Measurements from ENCODE around the gene IRF2BPL. TPM values are rescaled to one million over a fixed set of nuclear protein-coding genes. Genes with fewer than 3 reads are reported as not detected.

IRF2BPL gene
- total and polyA plus RNA-seq, 9 donors: 16.8 to 30.4 (median 23.7) TPM

DNA sequence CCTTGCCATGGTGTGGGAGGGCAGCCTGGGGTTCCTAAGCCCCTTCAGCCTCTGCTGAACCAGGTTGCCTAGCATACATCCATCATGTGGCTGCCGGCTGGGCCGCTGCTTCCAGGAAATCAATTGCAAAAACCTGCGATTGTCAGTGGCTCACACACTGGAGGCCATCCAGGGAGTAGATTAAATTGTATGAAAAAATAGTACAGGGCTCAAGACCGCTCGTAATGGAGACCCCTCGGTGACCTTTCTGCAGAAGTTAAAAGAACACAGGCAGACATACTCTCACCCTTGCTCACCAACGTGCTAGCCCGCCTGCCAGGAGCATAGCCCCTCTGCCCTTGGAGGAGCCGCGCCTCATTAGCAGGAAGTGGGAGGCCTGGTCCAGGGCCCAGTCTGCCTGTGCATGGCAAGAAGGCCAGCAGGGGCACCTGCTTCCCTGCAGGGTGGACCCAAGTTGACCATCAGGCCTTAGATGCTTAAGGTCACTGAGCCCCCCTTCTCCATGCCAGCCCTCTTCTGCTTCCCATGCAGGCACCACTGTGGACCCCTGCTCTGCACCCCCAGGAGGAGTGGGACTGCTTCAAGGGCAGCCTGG, 38.2 kb upstream of the IRF2BPL start:
- peaks cover 43% of the 10 kb centered on the region for H3K4me1 ChIP-seq (ENCODE audit: control insufficient read depth, insufficient read depth, low read length)
- H3K9me3 ChIP-seq (replicated peaks; ENCODE audit: control insufficient read depth, low read depth, low read length): no peaks in the 10 kb centered on the region
- H3K27me3 ChIP-seq (ENCODE audit: control insufficient read depth, insufficient read depth, low read length): no peaks in the 10 kb centered on the region
- peak; percentile 56 for DNase-seq
- H3K4me3 ChIP-seq (ENCODE audit: low read length): no peak overlapping the region
- whole genome bisulfite sequencing (ENCODE audit: insufficient coverage): 23% methylated on average over 8 of the region's 10 CpGs
- no peak overlapping the region for H3K27ac ChIP-seq (ENCODE audit: low read length)
- no peaks in the 10 kb centered on the region for H3K36me3 ChIP-seq (ENCODE audit: control insufficient read depth, insufficient read depth, low read length)

DNA sequence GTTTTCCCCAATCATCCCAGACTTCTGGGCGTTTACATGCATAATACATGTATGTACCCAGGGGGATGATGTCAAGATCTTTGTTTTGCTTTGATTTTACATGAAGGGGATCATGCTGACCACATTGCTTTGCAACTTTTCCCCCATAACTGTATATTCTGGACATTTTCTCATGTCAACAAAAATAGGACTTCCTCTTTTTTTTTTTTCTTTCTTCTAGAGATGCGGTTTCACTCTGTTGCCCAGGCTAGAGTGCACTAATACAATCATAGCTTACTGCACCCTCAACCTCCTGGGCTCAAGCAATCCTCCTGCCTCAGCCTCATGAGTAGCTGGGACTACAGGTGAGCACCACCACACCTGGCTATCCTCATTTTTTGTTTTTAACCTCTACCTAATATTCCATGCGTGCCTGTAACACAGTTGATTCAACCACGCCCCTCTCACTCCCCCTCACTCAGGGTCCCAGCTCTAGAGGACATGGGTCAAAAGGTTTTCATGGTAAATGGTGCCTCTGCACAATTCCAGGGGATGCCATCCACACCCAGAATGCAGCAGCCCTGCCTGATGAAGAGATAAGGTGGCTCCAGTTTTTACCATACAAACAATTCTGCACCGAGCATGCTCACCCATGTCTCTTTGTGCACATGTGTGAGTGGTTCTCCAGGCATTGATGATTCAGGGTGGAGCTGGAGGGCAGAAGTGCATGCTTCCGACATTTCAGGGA, 37.5 kb upstream of the IRF2BPL start:
- no peak overlapping the region for H3K27ac ChIP-seq (ENCODE audit: low read length)
- H3K36me3 ChIP-seq (ENCODE audit: control insufficient read depth, insufficient read depth, low read length): no peaks in the 10 kb centered on the region
- 46% methylated on average over 2 of the region's 6 CpGs for WGBS (ENCODE audit: insufficient coverage)
- H3K27me3 ChIP-seq (ENCODE audit: control insufficient read depth, insufficient read depth, low read length): no peaks in the 10 kb centered on the region
- H3K9me3 ChIP-seq (replicated peaks; ENCODE audit: control insufficient read depth, low read depth, low read length): no peaks in the 10 kb centered on the region
- H3K4me1 ChIP-seq (ENCODE audit: control insufficient read depth, insufficient read depth, low read length): peaks cover 43% of the 10 kb centered on the region
- no peak overlapping the region for H3K4me3 ChIP-seq (ENCODE audit: low read length)
- no peak for DNase-seq

DNA sequence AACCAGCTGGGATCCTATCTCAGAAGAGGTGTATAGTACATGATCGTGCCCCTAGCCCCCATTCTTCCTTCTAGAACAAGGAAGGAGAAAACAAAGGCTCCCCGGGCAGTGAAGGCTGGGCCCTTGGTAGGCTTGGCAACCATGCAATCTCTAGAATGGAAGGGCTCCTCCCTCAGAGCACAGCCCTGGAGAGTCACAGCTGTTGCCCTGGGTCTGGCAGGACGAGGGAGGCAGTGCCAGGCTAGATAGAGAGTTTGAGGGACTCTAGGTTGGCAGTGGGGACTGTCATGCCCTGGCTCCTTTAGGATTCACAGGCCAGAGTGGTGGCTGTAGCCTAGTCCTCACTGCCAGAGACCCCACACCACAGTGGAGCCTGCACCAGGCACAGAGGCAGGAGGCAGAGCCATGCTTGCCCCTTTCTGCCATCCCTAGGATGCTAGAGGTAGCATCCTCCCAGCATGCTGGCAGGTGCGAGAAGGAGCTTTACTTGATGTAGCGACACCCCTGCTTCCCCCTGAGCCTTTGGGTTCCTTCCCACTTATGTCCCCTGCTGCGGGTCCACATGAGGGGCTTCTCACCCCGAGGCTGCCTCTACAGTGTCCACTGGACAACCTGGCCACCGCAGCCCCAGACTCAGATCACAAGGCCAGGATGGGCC, 36.1 kb upstream of the IRF2BPL start:
- H3K9me3 ChIP-seq (replicated peaks; ENCODE audit: control insufficient read depth, low read depth, low read length): no peaks in the 10 kb centered on the region
- 83% methylated on average over 7 of the region's 8 CpGs for WGBS (ENCODE audit: insufficient coverage)
- H3K36me3 ChIP-seq (ENCODE audit: control insufficient read depth, insufficient read depth, low read length): no peaks in the 10 kb centered on the region
- peak; percentile 47 for DNase-seq
- no peaks in the 10 kb centered on the region for H3K27me3 ChIP-seq (ENCODE audit: control insufficient read depth, insufficient read depth, low read length)
- no peak overlapping the region for H3K27ac ChIP-seq (ENCODE audit: low read length)
- peaks cover 36% of the 10 kb centered on the region for H3K4me1 ChIP-seq (ENCODE audit: control insufficient read depth, insufficient read depth, low read length)
- no peak overlapping the region for H3K4me3 ChIP-seq (ENCODE audit: low read length)

DNA sequence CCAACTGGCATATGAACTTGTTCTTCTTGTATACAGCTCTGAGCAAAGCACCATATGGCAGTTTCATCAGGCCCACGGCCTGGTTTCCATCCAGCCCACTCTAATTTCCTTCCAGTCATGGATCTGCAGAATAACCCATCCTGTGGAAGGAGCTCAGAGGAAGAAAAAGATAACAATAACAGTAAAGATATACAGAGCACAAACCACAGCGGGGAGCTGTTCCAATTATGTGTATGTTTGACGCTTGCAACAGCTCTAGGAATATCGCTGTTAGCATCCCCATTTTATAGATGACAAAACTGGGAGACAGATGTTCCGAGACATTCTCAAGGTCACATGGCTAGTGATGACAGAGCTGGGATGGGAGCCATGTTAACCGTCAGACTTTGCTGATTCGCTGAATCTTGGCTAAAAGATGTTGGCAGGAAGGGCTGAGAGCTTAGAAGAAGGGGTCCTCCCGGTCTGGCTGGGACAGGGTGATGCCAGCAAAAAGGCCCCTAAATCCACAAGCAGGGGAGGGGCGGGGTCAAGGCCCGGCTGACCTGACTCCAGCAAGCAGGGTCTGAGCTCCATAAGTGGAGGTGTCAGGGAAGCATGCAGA, 35.2 kb upstream of the IRF2BPL start:
- Histone ChIP-seq H3K36me3 (ENCODE audit: control insufficient read depth, insufficient read depth, low read length) (no peaks in the 10 kb centered on the region), H3K4me1 (ENCODE audit: control insufficient read depth, insufficient read depth, low read length) (peaks cover 46% of the 10 kb centered on the region), H3K27me3 (ENCODE audit: control insufficient read depth, insufficient read depth, low read length) (no peaks in the 10 kb centered on the region), H3K4me3 (ENCODE audit: low read length) (no peak overlapping the region), H3K27ac (ENCODE audit: low read length) (no peak overlapping the region), H3K9me3 (replicated peaks; ENCODE audit: control insufficient read depth, low read depth, low read length) (no peaks in the 10 kb centered on the region)
- peak; percentile 75 for DNase-seq
- WGBS (ENCODE audit: insufficient coverage): 46% methylated on average over 7 of the region's 10 CpGs

DNA sequence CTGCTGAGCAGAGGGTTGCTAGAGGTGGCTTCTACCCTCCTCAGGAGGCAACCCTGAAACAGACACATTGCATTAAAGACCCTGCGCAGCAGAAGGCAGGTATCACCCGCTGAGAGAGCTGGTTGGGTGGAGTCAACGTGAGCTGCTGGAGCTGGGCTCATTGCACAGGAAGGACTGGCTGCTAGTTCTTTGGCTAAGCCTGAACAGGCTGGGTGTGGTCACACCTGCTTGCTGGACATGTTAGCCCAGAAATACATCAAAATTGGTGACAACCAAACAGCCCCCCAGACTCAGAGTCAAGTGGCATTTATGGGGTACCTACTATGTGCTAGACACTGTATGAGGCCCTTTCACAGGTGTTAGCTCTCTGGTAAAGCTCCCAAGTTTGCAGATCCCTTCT, 33.8 kb upstream of the IRF2BPL start:
- no peak for DNase-seq
- H3K9me3 ChIP-seq (replicated peaks; ENCODE audit: control insufficient read depth, low read depth, low read length): no peaks in the 10 kb centered on the region
- no peak overlapping the region for H3K27ac ChIP-seq (ENCODE audit: low read length)
- 81% methylated on average over 3 of the region's 3 CpGs for WGBS (ENCODE audit: insufficient coverage)
- no peaks in the 10 kb centered on the region for H3K36me3 ChIP-seq (ENCODE audit: control insufficient read depth, insufficient read depth, low read length)
- H3K4me1 ChIP-seq (ENCODE audit: control insufficient read depth, insufficient read depth, low read length): peaks cover 44% of the 10 kb centered on the region
- no peak overlapping the region for H3K4me3 ChIP-seq (ENCODE audit: low read length)
- no peaks in the 10 kb centered on the region for H3K27me3 ChIP-seq (ENCODE audit: control insufficient read depth, insufficient read depth, low read length)

DNA sequence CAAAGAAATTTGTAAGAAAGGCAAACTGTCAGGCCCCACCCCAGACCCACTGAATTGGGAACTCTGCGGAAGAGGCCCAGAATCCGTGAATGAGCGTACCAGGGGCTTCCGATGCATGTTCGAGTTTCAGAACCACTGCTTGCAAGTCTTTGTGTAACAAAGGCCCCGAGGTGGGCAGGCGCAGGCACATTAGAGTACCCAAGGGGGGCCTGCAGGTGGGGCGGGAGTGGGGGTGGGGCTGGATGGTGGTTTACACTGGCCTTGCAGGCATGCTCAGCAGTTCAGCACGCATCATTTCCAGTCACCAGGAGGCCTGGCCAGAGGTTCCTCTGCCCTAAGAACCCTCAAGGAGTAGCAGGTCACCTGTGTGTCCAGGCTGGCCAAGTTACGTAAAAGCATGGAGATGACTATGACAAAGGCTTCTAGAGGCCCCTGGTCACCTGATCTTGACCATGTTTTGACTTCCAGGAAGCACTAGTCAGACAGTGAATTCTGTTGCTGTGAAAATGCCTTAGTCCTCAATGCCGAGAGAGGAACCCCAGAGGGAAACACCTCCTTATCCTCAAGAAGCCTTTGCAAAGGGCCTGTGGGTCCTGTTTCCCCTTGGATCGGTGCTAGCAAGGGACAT, 33.2 kb upstream of the IRF2BPL start:
- Histone ChIP-seq H3K9me3 (replicated peaks; ENCODE audit: control insufficient read depth, low read depth, low read length) (no peaks in the 10 kb centered on the region), H3K27ac (ENCODE audit: low read length) (no peak overlapping the region), H3K4me1 (ENCODE audit: control insufficient read depth, insufficient read depth, low read length) (peaks cover 42% of the 10 kb centered on the region), H3K36me3 (ENCODE audit: control insufficient read depth, insufficient read depth, low read length) (no peaks in the 10 kb centered on the region), H3K4me3 (ENCODE audit: low read length) (no peak overlapping the region), H3K27me3 (ENCODE audit: control insufficient read depth, insufficient read depth, low read length) (no peaks in the 10 kb centered on the region)
- WGBS (ENCODE audit: insufficient coverage): 88% methylated on average over 9 of the region's 12 CpGs
- DNase-seq: no peak

DNA sequence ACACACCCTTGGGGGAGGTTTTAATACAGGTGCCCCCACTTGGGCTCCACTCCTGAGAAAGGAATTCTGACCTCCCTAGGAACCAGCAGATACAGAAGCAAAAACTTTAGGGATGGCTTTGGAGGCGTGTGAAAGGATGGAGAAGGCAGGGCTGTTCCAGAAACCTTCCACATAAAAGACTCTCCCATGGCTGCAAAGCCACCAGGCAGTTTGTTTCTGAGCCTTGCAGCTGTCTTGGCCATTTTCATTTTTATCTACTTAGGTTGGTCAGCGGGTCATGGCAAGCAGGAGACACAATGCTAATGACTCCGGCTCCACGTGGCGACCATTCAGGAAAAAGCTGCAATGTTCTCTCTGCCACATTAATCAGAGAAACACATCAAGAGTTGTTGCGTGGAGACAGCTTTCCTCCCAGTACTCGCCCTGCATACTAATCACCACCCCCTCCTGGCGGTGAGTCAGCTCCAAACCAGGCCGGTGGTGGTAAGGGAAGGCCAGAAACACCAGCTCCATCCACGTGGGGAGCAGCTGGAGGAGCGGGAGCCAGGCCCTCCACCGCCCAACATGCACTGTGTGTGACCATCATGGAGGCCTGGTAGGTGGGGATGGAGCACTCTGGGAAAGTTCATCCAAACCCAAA, 30.9 kb upstream of the IRF2BPL start:
- DNase-seq: peak; percentile 39
- Histone ChIP-seq H3K36me3 (ENCODE audit: control insufficient read depth, insufficient read depth, low read length) (no peaks in the 10 kb centered on the region), H3K27ac (ENCODE audit: low read length) (no peak overlapping the region), H3K4me3 (ENCODE audit: low read length) (no peak overlapping the region), H3K4me1 (ENCODE audit: control insufficient read depth, insufficient read depth, low read length) (peaks cover 28% of the 10 kb centered on the region), H3K27me3 (ENCODE audit: control insufficient read depth, insufficient read depth, low read length) (no peaks in the 10 kb centered on the region), H3K9me3 (replicated peaks; ENCODE audit: control insufficient read depth, low read depth, low read length) (peaks cover 5% of the 10 kb centered on the region)
- WGBS (ENCODE audit: insufficient coverage): 59% methylated on average over 5 of the region's 12 CpGs

DNA sequence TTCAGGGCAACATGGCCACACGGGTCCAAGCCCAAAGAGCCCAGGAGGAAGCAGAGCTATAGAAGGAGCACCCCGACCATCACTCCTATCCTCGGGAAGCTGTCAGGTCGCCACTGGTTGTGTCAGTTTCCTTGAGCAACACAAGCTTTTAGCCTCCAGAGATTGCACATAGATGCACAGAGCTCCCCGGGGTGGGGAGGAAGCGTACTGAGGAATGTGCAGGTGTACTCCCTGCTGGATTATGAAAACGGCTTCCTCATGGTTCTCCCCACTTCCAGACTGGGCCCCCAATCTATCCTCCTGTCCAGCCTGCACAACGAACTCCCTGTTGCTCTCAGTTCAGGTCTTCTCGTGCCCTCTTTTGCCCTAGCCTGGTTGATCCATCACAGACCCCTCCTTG, 30.3 kb upstream of the IRF2BPL start:
- 57% methylated on average over 4 of the region's 9 CpGs for WGBS (ENCODE audit: insufficient coverage)
- Histone ChIP-seq H3K4me1 (ENCODE audit: control insufficient read depth, insufficient read depth, low read length) (peaks cover 21% of the 10 kb centered on the region), H3K36me3 (ENCODE audit: control insufficient read depth, insufficient read depth, low read length) (no peaks in the 10 kb centered on the region), H3K4me3 (ENCODE audit: low read length) (no peak overlapping the region), H3K27ac (ENCODE audit: low read length) (no peak overlapping the region), H3K27me3 (ENCODE audit: control insufficient read depth, insufficient read depth, low read length) (peaks cover 2% of the 10 kb centered on the region), H3K9me3 (replicated peaks; ENCODE audit: control insufficient read depth, low read depth, low read length) (peaks cover 5% of the 10 kb centered on the region)
- no peak for DNase-seq

DNA sequence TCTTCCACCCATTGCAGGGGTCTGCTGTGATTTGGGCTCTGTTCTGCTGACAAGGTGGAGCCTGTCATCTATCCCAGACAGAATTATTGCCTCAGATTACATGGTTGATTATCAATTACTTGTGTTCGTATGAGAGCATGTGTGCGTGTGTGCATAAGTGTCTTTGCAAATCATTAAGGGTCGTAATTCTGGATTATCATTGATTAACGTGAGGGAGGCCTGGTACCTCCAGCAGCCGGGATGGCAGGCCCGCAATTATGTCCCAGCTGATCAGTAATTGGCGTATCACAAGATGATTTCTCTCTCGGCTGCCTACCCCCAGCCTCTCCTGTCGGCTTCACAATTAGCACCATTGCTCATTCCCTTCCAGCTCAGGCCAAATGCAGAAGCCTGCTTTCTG, 29.6 kb upstream of the IRF2BPL start:
- WGBS (ENCODE audit: insufficient coverage): 73% methylated on average over 9 of the region's 9 CpGs
- no peak overlapping the region for H3K27ac ChIP-seq (ENCODE audit: low read length)
- H3K27me3 ChIP-seq (ENCODE audit: control insufficient read depth, insufficient read depth, low read length): peaks cover 2% of the 10 kb centered on the region
- H3K9me3 ChIP-seq (replicated peaks; ENCODE audit: control insufficient read depth, low read depth, low read length): peaks cover 5% of the 10 kb centered on the region
- H3K36me3 ChIP-seq (ENCODE audit: control insufficient read depth, insufficient read depth, low read length): no peaks in the 10 kb centered on the region
- H3K4me1 ChIP-seq (ENCODE audit: control insufficient read depth, insufficient read depth, low read length): peaks cover 20% of the 10 kb centered on the region
- H3K4me3 ChIP-seq (ENCODE audit: low read length): no peak overlapping the region
- DNase-seq: no peak
